Inflammatory macrophage treated with lipopolysaccharide for 1 hour (primary cell): ENCODE measurements around the gene ADIPOR2.

Source experiments
- DNase-seq, 2 donors: peaks; one replicate each; pipeline ENCODE4 v3.0.0-alpha.2; 2020 to 2022

The ADIPOR2 gene

GRCh38 chr12:1832801-1833595, 142.1 kb downstream of the ADIPOR2 start:
- DNase-seq, result no peak

- DNase-seq, result no peak
Measured at GRCh38 chr12:1833596-1834028, 142.7 kb downstream of the ADIPOR2 start.

- DNase-seq, result no peak
Measured at GRCh38 chr12:1834186-1834925, 143.5 kb downstream of the ADIPOR2 start.

- no peak for DNase-seq
Measured at GRCh38 chr12:1835211-1836131, 144.6 kb downstream of the ADIPOR2 start.

- DNase-seq, result no peak
Measured at GRCh38 chr12:1836241-1836803, 145.5 kb downstream of the ADIPOR2 start.

GRCh38 chr12:1836854-1837421, 146.1 kb downstream of the ADIPOR2 start:
- DNase-seq, result no peak

- DNase-seq, result no peak
Measured at GRCh38 chr12:1837541-1838204, 146.8 kb downstream of the ADIPOR2 start.
